HEK293T (cell line): Measurements from ENCODE around the gene FAM174B.

Experiments used
- ARNT ChIP-seq: fragments of 450-650 bp; IDR thresholded peaks from 2 replicates; pipeline ENCODE4 v1.6.1; 2017; ENCODE audit warnings: mild to moderate bottlenecking
- ELF4 ChIP-seq: fragments of 450-650 bp; IDR thresholded peaks from 2 replicates; pipeline ENCODE4 v1.6.1; 2017; ENCODE audit warnings: antibody characterized with exemption
- LEF1 ChIP-seq: fragments of 450-650 bp; IDR thresholded peaks from 2 replicates; pipeline ENCODE4 v1.6.1; 2017; ENCODE audit warnings: mild to moderate bottlenecking, borderline replicate concordance
- SUZ12 ChIP-seq: fragments of 450-650 bp; IDR thresholded peaks from 2 replicates; pipeline ENCODE4 v1.6.1; 2016; ENCODE audit warnings: mild to moderate bottlenecking
- TF ChIP-seq, protein P1 (sequence below): fragments of 450-650 bp; IDR thresholded peaks from 2 replicates; pipeline ENCODE4 v1.6.1; 2016

DNA sequence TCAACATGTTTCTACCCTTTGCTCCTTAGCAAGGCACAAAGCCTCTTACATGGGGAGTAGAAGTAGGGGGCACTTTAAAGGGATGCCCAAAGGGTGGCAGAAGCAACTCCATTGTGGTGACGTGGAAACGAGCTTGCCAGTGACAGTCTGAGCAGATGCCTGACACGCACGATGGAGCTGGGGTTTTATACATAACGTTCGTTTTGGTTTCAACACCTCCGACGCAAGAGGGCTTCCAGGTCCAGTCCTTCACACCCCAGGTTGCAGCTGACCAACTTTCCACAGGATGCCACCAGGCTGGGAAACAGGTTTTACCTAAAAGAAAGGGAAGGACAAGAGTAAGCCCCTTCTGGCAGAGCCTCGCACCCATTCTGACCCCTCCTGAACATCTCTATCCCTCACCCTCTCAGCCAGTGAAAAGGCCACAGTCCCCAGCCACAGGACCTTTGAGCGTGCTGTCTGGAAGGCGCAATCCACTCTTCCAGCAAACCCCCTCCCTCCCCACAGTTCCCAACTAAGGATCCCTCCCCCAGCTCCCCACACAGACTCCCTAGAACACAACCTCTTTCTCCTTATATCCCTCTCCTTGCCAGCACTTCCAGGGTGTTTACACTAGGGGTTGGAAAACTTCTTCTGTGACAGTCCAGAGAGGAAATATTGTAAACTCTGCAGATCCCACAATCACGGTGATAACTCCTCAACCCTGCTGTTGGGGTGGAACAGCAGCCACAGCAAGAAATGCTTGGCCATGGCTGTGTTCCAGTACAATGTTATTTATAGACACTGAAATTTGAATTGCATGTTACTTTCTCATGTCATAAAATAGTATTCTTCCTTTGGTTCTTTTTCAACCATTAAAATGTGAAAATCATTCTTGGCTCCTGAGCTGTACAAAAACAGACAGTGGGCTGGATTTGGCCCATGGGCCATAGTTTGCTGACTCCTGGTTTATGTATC is 36.2 kb downstream of the FAM174B start:
- TF ChIP-seq ELF4 (no peak), LEF1 (no peak), ARNT (no peak), SUZ12 (no peak)
- TF ChIP-seq, protein P1, sequence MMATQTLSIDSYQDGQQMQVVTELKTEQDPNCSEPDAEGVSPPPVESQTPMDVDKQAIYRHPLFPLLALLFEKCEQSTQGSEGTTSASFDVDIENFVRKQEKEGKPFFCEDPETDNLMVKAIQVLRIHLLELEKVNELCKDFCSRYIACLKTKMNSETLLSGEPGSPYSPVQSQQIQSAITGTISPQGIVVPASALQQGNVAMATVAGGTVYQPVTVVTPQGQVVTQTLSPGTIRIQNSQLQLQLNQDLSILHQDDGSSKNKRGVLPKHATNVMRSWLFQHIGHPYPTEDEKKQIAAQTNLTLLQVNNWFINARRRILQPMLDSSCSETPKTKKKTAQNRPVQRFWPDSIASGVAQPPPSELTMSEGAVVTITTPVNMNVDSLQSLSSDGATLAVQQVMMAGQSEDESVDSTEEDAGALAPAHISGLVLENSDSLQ: no peak
